SW 1271 (cell line): Measurements from ENCODE around the gene GPR89A.
"Not testable (repeated sequence)": the region's sequence is repeated elsewhere in the genome, so short reads cannot be mapped to it uniquely, and the experiment has no call there.

ENCODE experiments used
- DNase-seq, 2 experiments: peaks; one replicate each; lab custom pipeline; 2025; lab: John Stamatoyannopoulos, UW

GPR89A gene

GRCh38 chr1:145686078-145686477 is 78.3 kb downstream of the GPR89A start:
- not testable (repeated sequence) for DNase-seq

- DNase-seq: no peak
These were observed 80.5 kb downstream of the GPR89A start for GRCh38 chr1:145688328-145688727.

- no peak for DNase-seq
These were observed 81.1 kb downstream of the GPR89A start for GRCh38 chr1:145688924-145689323.

- no peak for DNase-seq
These were observed 82.1 kb downstream of the GPR89A start for GRCh38 chr1:145689922-145690321.

- no peak for DNase-seq
These were observed 83.1 kb downstream of the GPR89A start for GRCh38 chr1:145690587-145691558.

- DNase-seq: no peak
These were observed 85.1 kb downstream of the GPR89A start for GRCh38 chr1:145692785-145693443.

- no peak for DNase-seq
These were observed 88.2 kb downstream of the GPR89A start for GRCh38 chr1:145695821-145696629.

- no peak for DNase-seq
These were observed 88.8 kb downstream of the GPR89A start for GRCh38 chr1:145696630-145696960.

GRCh38 chr1:145701306-145701862 is 93.6 kb downstream of the GPR89A start:
- DNase-seq: no peak

- DNase-seq: no peak
These were observed 94.3 kb downstream of the GPR89A start for GRCh38 chr1:145702052-145702451.

- DNase-seq: no peak
These were observed 95.0 kb downstream of the GPR89A start for GRCh38 chr1:145702826-145703225.

- DNase-seq: no peak
These were observed 97.8 kb downstream of the GPR89A start for GRCh38 chr1:145705622-145706021.

- DNase-seq: peak; percentile 7 to 42
These were observed 98.4 kb downstream of the GPR89A start for GRCh38 chr1:145706086-145706664.

- no peak for DNase-seq
These were observed 99.5 kb downstream of the GPR89A start, which contains the start of gene PDZK1 for GRCh38 chr1:145707183-145707867. Gene PDZK1 (minus strand): TSS chr1:145707368. CDS start chr1:145688021, 19,347 bp downstream.

GRCh38 chr1:145708063-145708462 is 100.3 kb downstream of the GPR89A start:
- DNase-seq: no peak

GRCh38 chr1:145710291-145711027 is 102.7 kb downstream of the GPR89A start:
- DNase-seq: no peak

- DNase-seq: no peak
These were observed 103.4 kb downstream of the GPR89A start for GRCh38 chr1:145711213-145711651.

GRCh38 chr1:145714524-145715111 is 106.8 kb downstream of the GPR89A start:
- DNase-seq: no peak

GRCh38 chr1:145716641-145717345 is 109.0 kb downstream of the GPR89A start:
- DNase-seq: no peak
